Thyroid gland (tissue), 4 donors: ENCODE data around the gene PDE10A. TPM values are rescaled to one million over a fixed set of nuclear protein-coding genes. Genes with fewer than 3 reads are reported as not detected.
A peak's percentile ranks its signal among the peaks of the same experiment; 100 is the strongest.

Experiments
- DNase-seq, 2 donors: peaks; one replicate each; pipeline ENCODE4 v3.0.0-alpha.2; 2019
- H3K27ac ChIP-seq, 3 donors: fragments of 200-600 bp; sonication (generic); 1 replicate in 2 of 3; 2 replicates in 1 of 3; pipeline ENCODE4 v1.5.1; 2016 to 2019; ENCODE audit warnings: mild to moderate bottlenecking in 1 of 3, moderate library complexity in 1 of 3
- H3K27me3 ChIP-seq: fragments of 200-600 bp; sonication (generic); one replicate; pipeline ENCODE4 v1.5.1; 2019
- H3K36me3 ChIP-seq, 2 donors: fragments of 200-600 bp; sonication (generic); one replicate each; pipeline ENCODE4 v1.5.1; 2016 to 2019
- H3K4me1 ChIP-seq, 2 donors: fragments of 200-600 bp; sonication (generic); one replicate each; pipeline ENCODE4 v1.5.1; 2017 to 2019
- H3K4me3 ChIP-seq, 3 donors: fragments of 200-600 bp; sonication (generic); replicated peaks in 1 of 3; 1 replicate in 2 of 3; 2 replicates in 1 of 3; pipeline ENCODE4 v1.5.1; 2016; ENCODE audit warnings: mild to moderate bottlenecking in 1 of 3
- H3K9me3 ChIP-seq: fragments of 200-600 bp; sonication (generic); one replicate; pipeline ENCODE4 v1.5.1; 2017
- CTCF ChIP-seq, 6 experiments: fragments of 200-600 bp in 3 of 6; fragments of 450-650 bp in 3 of 6; sonication (generic) in 3 of 6; IDR thresholded peaks; one replicate each; pipeline ENCODE4 v1.5.1; 2016 to 2019; ENCODE audit warnings: antibody characterized with exemption in 6 of 6, mild to moderate bottlenecking in 2 of 6, inconsistent platforms in 1 of 6, moderate library complexity in 1 of 6
- POLR2A ChIP-seq, 2 donors: fragments of 450-650 bp; IDR thresholded peaks; one replicate each; pipeline ENCODE4 v1.6.1; 2017; ENCODE audit warnings: antibody characterized with exemption in 2 of 2, mild to moderate bottlenecking in 2 of 2, moderate library complexity in 1 of 2
- WGBS, 2 donors: methylation state at CpG; one replicate each; pipeline ENCODE4 v1.1.5; 2017; 5-methylcytosine and 5-hydroxymethylcytosine counted together
- intact Hi-C: fragments of 100-400 bp; cut with DNase I; formaldehyde crosslinking; loops from one replicate; pipeline ENCODE4 v1.15.1; 2023
- total RNA-seq, 4 donors: library from RNA; depleted of rRNA; stranded (reverse); fragments of >200 nt; gene quantifications; one replicate each; pipeline ENCODE4 v1.2.3, GENCODE V29; 2016

PDE10A gene
- total RNA-seq, 4 donors from 2014 or later = 17.1 to 25.9 (median 20.7) TPM

DNA sequence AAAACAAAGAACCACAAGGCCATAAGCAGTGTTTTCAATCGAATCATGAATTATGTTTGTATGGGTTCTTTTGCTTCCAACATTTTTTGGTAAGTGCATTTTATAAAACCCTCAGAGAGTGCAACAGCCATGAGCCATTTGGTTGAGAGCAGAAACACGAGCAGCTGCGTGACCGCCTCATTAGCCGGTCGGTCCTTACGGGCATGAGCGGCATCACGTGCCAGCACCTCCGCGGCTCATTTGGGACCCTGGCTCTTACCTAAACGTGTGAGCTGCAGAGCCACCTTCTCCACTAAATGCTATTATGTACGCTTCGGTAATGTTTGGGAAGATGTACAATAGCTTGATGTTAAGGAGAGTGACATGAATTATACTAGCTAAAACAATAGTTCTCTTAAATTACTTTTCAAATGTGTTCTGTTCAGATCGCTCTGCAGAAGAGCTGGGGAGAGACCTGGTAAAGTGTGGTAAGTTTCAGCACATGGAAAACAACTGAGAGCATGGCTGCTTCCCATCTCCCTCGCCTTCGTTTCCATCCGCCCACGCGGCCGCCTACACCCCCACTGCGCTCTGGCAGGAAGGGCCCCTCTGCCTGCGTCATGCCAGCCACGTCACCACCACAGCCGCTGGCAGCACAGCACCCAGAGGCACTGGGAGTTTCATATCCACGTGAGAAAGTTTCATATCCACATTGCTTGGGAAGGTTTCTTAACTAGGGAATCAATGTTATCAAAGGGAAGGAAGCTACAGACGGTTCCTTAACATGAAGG lies 23.7 kb upstream of the PDE10A start:
- intact Hi-C loops = no loop called here
- DNase-seq = no peak
- H3K36me3 ChIP-seq = no peaks in the 10 kb centered on the region
- H3K9me3 ChIP-seq = no peaks in the 10 kb centered on the region
- 86 to 91% methylated on average over 27 of the region's 27 CpGs for WGBS, 2 donors
- TF ChIP-seq CTCF (IDR thresholded peaks at IDR 0.05) = no peak
- TF ChIP-seq POLR2A (IDR thresholded peaks at IDR 0.05) = no peak
- no peak overlapping the region for H3K4me3 ChIP-seq
- H3K4me1 ChIP-seq = peaks cover 0 to 6% of the 10 kb centered on the region in 2 donors
- H3K27me3 ChIP-seq = no peaks in the 10 kb centered on the region
- H3K27ac ChIP-seq = no peak overlapping the region

DNA sequence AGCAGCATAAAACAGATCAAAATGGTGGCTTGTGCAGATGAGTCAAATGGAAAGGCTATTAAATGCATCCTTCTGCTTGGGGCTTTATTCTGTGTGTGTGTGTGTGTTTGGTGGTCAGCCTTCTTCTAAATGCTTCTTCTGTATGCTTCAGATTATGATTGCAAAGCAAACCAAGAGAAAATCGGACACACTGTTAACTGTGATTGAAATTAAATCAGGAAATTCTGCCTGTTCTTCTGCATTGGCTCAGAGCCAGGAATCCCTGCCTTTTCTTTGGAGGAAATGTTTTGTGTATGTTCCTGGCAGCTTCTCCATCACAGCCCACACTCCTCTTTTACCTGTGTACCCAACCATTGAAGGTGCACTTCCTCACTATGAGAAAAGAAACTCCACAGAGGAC lies 22.3 kb upstream of the PDE10A start:
- 62 to 91% methylated on average over 1 of the region's 1 CpG for WGBS, 2 donors
- TF ChIP-seq CTCF (IDR thresholded peaks at IDR 0.05) = no peak
- no peaks in the 10 kb centered on the region for H3K27me3 ChIP-seq
- H3K27ac ChIP-seq = no peak overlapping the region
- no peak for DNase-seq
- H3K9me3 ChIP-seq = no peaks in the 10 kb centered on the region
- H3K4me1 ChIP-seq = peaks cover 0 to 5% of the 10 kb centered on the region in 2 donors
- H3K36me3 ChIP-seq = no peaks in the 10 kb centered on the region
- intact Hi-C loops = no loop called here
- no peak overlapping the region for H3K4me3 ChIP-seq

- TF ChIP-seq CTCF (IDR thresholded peaks at IDR 0.05) = no peak
- TF ChIP-seq POLR2A (IDR thresholded peaks at IDR 0.05) = no peak
- Histone ChIP-seq H3K9me3 (no peaks in the 10 kb centered on the region), H3K27ac (no peak overlapping the region), H3K36me3 (no peaks in the 10 kb centered on the region), H3K27me3 (no peaks in the 10 kb centered on the region), H3K4me3 (no peak overlapping the region), H3K4me1 (peaks cover 0 to 11% of the 10 kb centered on the region in 2 donors)
- intact Hi-C loops = no loop called here
- WGBS, 2 donors = 92 to 98% methylated on average over 10 of the region's 10 CpGs
- DNase-seq = no peak
Measured at GRCh38 chr6:165684333-165684732, 21.3 kb upstream of the PDE10A start.

DNA sequence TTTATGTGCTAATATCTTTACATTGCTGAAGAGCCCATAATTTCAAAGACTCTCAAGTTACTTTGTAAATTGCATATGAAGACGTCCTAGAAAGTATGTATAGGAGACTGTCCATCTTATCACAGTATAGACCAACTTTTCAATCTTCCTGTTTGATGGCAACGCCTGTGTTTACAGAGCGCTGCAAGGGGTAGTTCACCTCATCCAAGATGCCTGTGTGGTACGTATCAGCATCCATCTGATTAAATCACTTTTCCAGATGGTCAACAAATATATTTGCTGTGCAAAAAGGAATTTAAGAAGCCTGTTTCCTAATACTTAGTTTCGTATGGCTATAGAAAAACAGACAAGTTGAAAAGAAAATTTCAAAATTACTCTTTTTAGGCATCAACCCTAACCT lies 17.9 kb upstream of the PDE10A start:
- H3K4me3 ChIP-seq = no peak overlapping the region
- no peaks in the 10 kb centered on the region for H3K36me3 ChIP-seq
- WGBS, 2 donors = 88 to 93% methylated on average over 5 of the region's 5 CpGs
- no peaks in the 10 kb centered on the region for H3K9me3 ChIP-seq
- H3K27me3 ChIP-seq = no peaks in the 10 kb centered on the region
- DNase-seq = no peak
- intact Hi-C loops = no loop called here
- TF ChIP-seq CTCF (IDR thresholded peaks at IDR 0.05) (no peak), POLR2A (IDR thresholded peaks at IDR 0.05) (no peak)
- H3K4me1 ChIP-seq = peaks cover 0 to 13% of the 10 kb centered on the region in 2 donors
- no peak overlapping the region for H3K27ac ChIP-seq

GRCh38 chr6:165679326-165679725 lies 16.3 kb upstream of the PDE10A start:
- no peaks in the 10 kb centered on the region for H3K27me3 ChIP-seq
- DNase-seq = peak; percentile 60 to 67
- no peak overlapping the region for H3K4me3 ChIP-seq
- no peaks in the 10 kb centered on the region for H3K36me3 ChIP-seq
- 53 to 68% methylated on average over 10 of the region's 10 CpGs for WGBS, 2 donors
- peaks cover 0 to 13% of the 10 kb centered on the region in 2 donors for H3K4me1 ChIP-seq
- intact Hi-C loops = no loop called here
- no peak overlapping the region for H3K27ac ChIP-seq
- H3K9me3 ChIP-seq = no peaks in the 10 kb centered on the region
- TF ChIP-seq CTCF (IDR thresholded peaks at IDR 0.05) (no peak), POLR2A (IDR thresholded peaks at IDR 0.05) (no peak)
